Naive B cell (primary cell): ENCODE measurements around the gene TEX38. TPM values are rescaled to one million over a fixed set of nuclear protein-coding genes. Genes with fewer than 3 reads are reported as not detected.
"Not testable (repeated sequence)": the region's sequence is repeated elsewhere in the genome, so short reads cannot be mapped to it uniquely, and the experiment has no call there.

Source experiments
- ATAC-seq, 2 donors: fragments of 150-1000 bp; cut with Tn5 transposase; 2 replicates each; pipeline ENCODE4 v1.10.0; 2021; ENCODE audit warnings: low read depth in 2 of 2, mild to moderate bottlenecking in 2 of 2, moderate library complexity in 2 of 2
- DNase-seq: peaks from one replicate; pipeline ENCODE4 v3.0.0; 2022
- H3K27ac Mint-ChIP-seq, 6 donors: one replicate each; pipeline ENCODE4 v1.8.0; 2020 to 2022; ENCODE audit warnings: mild to moderate bottlenecking in 6 of 6, mixed read lengths in 6 of 6, moderate library complexity in 5 of 6, inconsistent platforms in 2 of 6
- H3K27me3 Mint-ChIP-seq, 3 donors: one replicate each; pipeline ENCODE4 v1.8.0; 2021 to 2022; ENCODE audit warnings: mixed read lengths in 3 of 3, mild to moderate bottlenecking in 1 of 3
- H3K36me3 Mint-ChIP-seq, 2 donors: one replicate each; pipeline ENCODE4 v1.8.0; 2020 to 2022; ENCODE audit warnings: mixed read lengths in 2 of 2, inconsistent platforms in 1 of 2, mild to moderate bottlenecking in 1 of 2
- H3K4me1 Mint-ChIP-seq, 3 donors: one replicate each; pipeline ENCODE4 v1.8.0; 2020 to 2022; ENCODE audit warnings: mixed read lengths in 3 of 3, inconsistent platforms in 1 of 3, mild to moderate bottlenecking in 1 of 3, moderate library complexity in 1 of 3
- H3K4me3 Mint-ChIP-seq, 8 donors: one replicate each; pipeline ENCODE4 v1.8.0; 2020 to 2022; ENCODE audit warnings: mild to moderate bottlenecking in 8 of 8, mixed read lengths in 8 of 8, moderate library complexity in 8 of 8, inconsistent platforms in 2 of 8
- H3K9me3 Mint-ChIP-seq, 7 donors: one replicate each; pipeline ENCODE4 v1.8.0; 2020 to 2022; ENCODE audit warnings: mixed read lengths in 7 of 7, mild to moderate bottlenecking in 5 of 7, inconsistent platforms in 2 of 7, moderate library complexity in 1 of 7
- polyA plus RNA-seq, 6 donors: library from polyadenylated mRNA; unstranded; fragments of 300-500 nt; fragmentation: Illumina TruSeq; gene quantifications; one replicate each; pipeline ENCODE4 v1.2.3, GENCODE V29; 2021; ENCODE audit warnings: low read depth in 6 of 6

The TEX38 gene
- polyA plus RNA-seq, 6 donors from 2014 or later: not detected

DNA sequence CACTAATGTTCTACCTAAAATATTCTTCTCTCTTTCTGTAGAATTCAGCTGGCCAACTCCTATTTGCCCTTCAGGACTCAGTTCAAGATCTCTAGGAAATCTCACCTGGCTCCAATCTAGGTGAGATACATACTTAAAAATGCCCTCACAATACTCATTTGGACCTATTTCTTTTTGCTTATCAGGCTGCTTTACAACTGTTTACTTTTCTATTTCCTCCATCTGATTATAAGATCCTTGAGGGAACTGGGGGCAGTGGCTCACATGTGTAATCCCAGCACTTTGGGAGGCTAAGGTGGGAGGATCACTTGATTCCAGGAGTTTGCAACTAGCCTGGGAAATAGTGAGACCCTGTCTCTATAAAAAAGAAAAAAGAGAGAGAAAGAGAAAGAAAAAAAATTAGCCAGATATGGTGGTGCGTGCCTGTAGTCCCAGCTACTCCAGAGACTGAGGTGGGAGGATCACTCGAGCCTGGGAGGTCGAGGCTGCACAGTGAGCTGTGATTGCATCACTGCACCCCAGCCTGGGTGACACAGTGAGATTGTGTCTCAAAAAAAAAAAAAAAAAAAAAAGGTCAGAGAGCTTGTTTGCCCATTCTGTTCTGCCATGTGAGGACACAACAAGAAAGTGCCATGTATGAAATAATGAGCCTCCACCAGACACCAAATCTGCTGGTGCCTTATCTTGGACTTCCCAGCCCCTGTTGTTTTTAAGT lies 32.4 kb downstream of the TEX38 start:
- Mint-ChIP-seq H3K4me1 (peaks cover 8 to 18% (median 14%) of the 10 kb centered on the region in 3 donors), H3K4me3 (peak overlapping the region in 2 of 8 donors; percentile 6 to 13), H3K36me3 (peaks cover 3 to 16% of the 10 kb centered on the region in 2 donors), H3K9me3 (no peaks in the 10 kb centered on the region), H3K27ac (peak overlapping the region in 1 of 6 donors; percentile 49), H3K27me3 (no peaks in the 10 kb centered on the region)
- ATAC-seq (no peak), DNase-seq (no peak)

GRCh38 chr1:46705408-46705807 lies 33.8 kb downstream of the TEX38 start:
- no peaks in the 10 kb centered on the region for H3K27me3 Mint-ChIP-seq
- H3K4me3 Mint-ChIP-seq: no peak overlapping the region
- no peak overlapping the region for H3K27ac Mint-ChIP-seq
- ATAC-seq (no peak), DNase-seq (no peak)
- H3K4me1 Mint-ChIP-seq: peaks cover 7 to 19% (median 17%) of the 10 kb centered on the region in 3 donors
- H3K9me3 Mint-ChIP-seq: no peaks in the 10 kb centered on the region
- peaks cover 8 to 19% of the 10 kb centered on the region in 2 donors for H3K36me3 Mint-ChIP-seq

DNA sequence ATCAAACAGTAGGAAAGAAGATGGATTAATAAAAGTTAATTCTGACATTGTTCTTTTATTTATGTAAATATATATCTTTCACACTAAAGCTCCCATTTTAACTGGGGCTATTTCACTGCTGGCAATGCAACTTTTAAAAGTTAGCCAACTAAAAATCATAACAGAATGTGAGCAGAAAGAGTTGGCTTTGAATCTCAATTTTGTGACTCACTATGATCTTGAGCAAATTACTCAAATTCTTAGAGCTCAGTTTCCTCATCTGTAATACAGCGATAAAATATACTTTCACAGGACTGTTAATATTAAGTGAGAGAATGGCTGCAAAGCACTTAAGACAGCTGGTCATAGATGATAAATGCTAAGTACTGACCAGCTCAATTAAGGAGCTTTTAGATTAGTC lies 36.5 kb downstream of the TEX38 start:
- ATAC-seq (no peak), DNase-seq (no peak)
- peaks cover 8 to 18% of the 10 kb centered on the region in 2 donors for H3K36me3 Mint-ChIP-seq
- H3K4me3 Mint-ChIP-seq: no peak overlapping the region
- no peak overlapping the region for H3K27ac Mint-ChIP-seq
- H3K9me3 Mint-ChIP-seq: no peaks in the 10 kb centered on the region
- H3K4me1 Mint-ChIP-seq: peaks cover 11 to 17% (median 16%) of the 10 kb centered on the region in 3 donors
- no peaks in the 10 kb centered on the region for H3K27me3 Mint-ChIP-seq

- Mint-ChIP-seq H3K4me1 (peaks cover 40 to 44% (median 43%) of the 10 kb centered on the region in 3 donors), H3K36me3 (peaks cover 0 to 10% of the 10 kb centered on the region in 2 donors), H3K9me3 (no peaks in the 10 kb centered on the region), H3K4me3 (peak overlapping the region in 1 of 8 donors; percentile 95), H3K27ac (no peak overlapping the region), H3K27me3 (peaks cover 0 to 5% (median 0%) of the 10 kb centered on the region in 3 donors)
- DNase-seq (no peak), ATAC-seq (no peak)
Observed at GRCh38 chr1:46714976-46715375, 43.3 kb downstream of the TEX38 start.

DNA sequence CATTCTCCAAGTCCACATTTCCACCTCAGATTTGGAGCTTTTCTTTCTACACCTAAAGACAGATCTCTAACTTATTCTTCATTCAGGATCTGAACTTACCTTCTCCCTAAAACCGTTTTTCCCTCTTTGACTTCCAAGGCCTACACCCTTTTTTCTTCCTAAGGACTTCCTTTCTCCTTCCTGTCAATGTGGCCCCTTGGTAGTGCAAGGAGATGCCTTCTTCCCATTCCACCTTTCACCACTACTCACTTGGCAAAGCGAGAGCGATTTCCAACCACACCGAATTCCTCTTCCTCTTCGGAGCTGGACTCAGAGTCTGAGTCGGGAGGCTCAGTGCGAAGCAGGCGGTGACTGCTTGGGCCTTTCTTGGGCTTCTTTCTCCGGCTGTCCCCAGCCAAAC lies 46.0 kb downstream of the TEX38 start:
- peak overlapping the region in 5 of 6 donors; percentile 81 to 98 (median 94) for H3K27ac Mint-ChIP-seq
- H3K36me3 Mint-ChIP-seq: peaks cover 0 to 4% of the 10 kb centered on the region in 2 donors
- peaks cover 34 to 40% (median 38%) of the 10 kb centered on the region in 3 donors for H3K4me1 Mint-ChIP-seq
- peak overlapping the region; percentile 89 to 95 (median 92) for H3K4me3 Mint-ChIP-seq
- DNase-seq (no peak), ATAC-seq (no peak)
- H3K27me3 Mint-ChIP-seq: peaks cover 0 to 9% (median 6%) of the 10 kb centered on the region in 3 donors
- no peaks in the 10 kb centered on the region for H3K9me3 Mint-ChIP-seq

GRCh38 chr1:46718340-46718726 lies 46.7 kb downstream of the TEX38 start:
- Mint-ChIP-seq H3K4me3 (peak overlapping the region; percentile 89 to 95 (median 92)), H3K4me1 (peaks cover 34 to 40% (median 38%) of the 10 kb centered on the region in 3 donors), H3K27ac (peak overlapping the region; percentile 81 to 98 (median 94)), H3K9me3 (no peaks in the 10 kb centered on the region), H3K27me3 (peaks cover 0 to 9% (median 9%) of the 10 kb centered on the region in 3 donors), H3K36me3 (peaks cover 0 to 4% of the 10 kb centered on the region in 2 donors)
- no peak for ATAC-seq
- peak; percentile 5 for DNase-seq

DNA sequence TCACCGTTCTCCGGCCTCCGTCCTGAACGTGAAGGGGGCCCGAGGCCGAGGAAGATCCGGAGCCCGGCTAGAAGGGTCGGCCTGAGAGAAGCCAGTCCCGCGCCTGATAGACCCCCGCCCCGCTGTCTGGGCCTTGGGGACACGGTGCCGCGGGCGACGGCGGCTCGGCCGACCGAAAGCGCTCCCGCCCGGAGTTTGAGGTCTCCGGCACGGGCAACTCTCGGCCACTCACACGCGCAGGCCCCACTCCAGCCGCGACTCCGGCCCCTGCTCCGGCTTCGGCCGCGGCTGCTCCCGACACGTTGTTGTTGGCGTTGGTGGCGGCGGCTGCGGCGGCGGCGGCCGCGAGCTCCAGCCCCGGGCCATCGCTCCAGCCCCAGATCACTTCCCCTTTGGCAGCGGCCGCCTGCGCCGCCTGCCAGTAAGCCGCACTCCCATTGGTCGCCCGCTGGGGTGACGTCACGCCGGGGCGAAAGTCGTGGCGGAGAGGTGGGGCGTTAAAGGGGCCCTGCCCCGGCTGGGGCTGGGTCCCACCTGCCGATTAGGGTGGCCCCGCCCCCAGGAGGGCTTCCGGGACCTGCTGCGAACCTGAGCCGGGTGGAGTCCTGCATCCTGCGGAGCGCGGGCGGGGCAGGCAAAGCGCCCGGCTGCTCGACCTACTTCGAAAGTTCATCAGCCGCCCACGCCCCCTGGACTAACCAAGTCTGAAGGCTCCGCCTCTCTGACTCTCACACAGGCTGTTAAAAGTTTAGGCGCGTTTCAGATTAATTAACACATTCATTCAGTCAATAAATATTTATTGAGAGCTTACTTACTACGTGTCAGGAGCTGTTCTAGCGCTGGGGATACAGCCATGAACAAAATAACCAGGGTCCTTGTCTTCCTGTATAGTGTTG lies 47.3 kb downstream of the TEX38 start, which contains the start of gene EFCAB14:
TSS of gene EFCAB14 (minus strand) at position 388 of the 896 bp plus-strand sequence. CDS start 1,027 bp downstream, outside the sequence.
- H3K27me3 Mint-ChIP-seq: peaks cover 0 to 9% (median 9%) of the 10 kb centered on the region in 3 donors
- H3K4me1 Mint-ChIP-seq: peaks cover 34 to 40% (median 38%) of the 10 kb centered on the region in 3 donors
- H3K36me3 Mint-ChIP-seq: peaks cover 0 to 4% of the 10 kb centered on the region in 2 donors
- H3K4me3 Mint-ChIP-seq: peak within 1 kb of the TSS; percentile 90 to 95 (median 92)
- peak within 1 kb of the TSS; percentile 90 to 98 (median 94) for H3K27ac Mint-ChIP-seq
- H3K9me3 Mint-ChIP-seq: no peaks in the 10 kb centered on the region
- ATAC-seq (peak; percentile 95 to 96), DNase-seq (peak; percentile 100)

- no peak for DNase-seq
- H3K9me3 Mint-ChIP-seq: no peaks in the 10 kb centered on the region
- peak overlapping the region in 5 of 6 donors; percentile 1 to 94 (median 88) for H3K27ac Mint-ChIP-seq
- ATAC-seq: no peak
- peaks cover 34 to 40% (median 38%) of the 10 kb centered on the region in 3 donors for H3K4me1 Mint-ChIP-seq
- peak overlapping the region; percentile 83 to 95 (median 92) for H3K4me3 Mint-ChIP-seq
- H3K27me3 Mint-ChIP-seq: peaks cover 0 to 13% (median 9%) of the 10 kb centered on the region in 3 donors
- H3K36me3 Mint-ChIP-seq: peaks cover 0 to 4% of the 10 kb centered on the region in 2 donors
Observed at GRCh38 chr1:46719689-46720088, 48.0 kb downstream of the TEX38 start.

GRCh38 chr1:46720319-46720718 lies 48.7 kb downstream of the TEX38 start:
- peak overlapping the region in 1 of 6 donors; percentile 22 for H3K27ac Mint-ChIP-seq
- not testable (repeated sequence) for H3K36me3 Mint-ChIP-seq, ATAC-seq, DNase-seq, H3K9me3 Mint-ChIP-seq
- peak overlapping the region in 3 of 8 donors; percentile 0 to 44 (median 4) for H3K4me3 Mint-ChIP-seq
- peaks cover 5 to 16% (median 13%) of the 10 kb centered on the region in 3 donors for H3K27me3 Mint-ChIP-seq
- H3K4me1 Mint-ChIP-seq: peaks cover 37 to 39% (median 37%) of the 10 kb centered on the region in 3 donors

- DNase-seq: no peak
- Mint-ChIP-seq H3K27me3 (peaks cover 14 to 25% (median 17%) of the 10 kb centered on the region in 3 donors), H3K4me1 (peaks cover 30 to 38% (median 34%) of the 10 kb centered on the region in 3 donors), H3K36me3 (peaks cover 0 to under 1% of the 10 kb centered on the region in 2 donors), H3K9me3 (peaks cover 0 to 4% (median 1%) of the 10 kb centered on the region in 7 donors), H3K27ac (no peak overlapping the region), H3K4me3 (peak overlapping the region in 1 of 8 donors; percentile 0)
- no peak for ATAC-seq
Observed at GRCh38 chr1:46721204-46721603, 49.5 kb downstream of the TEX38 start.

GRCh38 chr1:46721686-46722205 lies 50.1 kb downstream of the TEX38 start:
- ATAC-seq: no peak
- Mint-ChIP-seq H3K27me3 (peaks cover 19 to 29% (median 21%) of the 10 kb centered on the region in 3 donors), H3K36me3 (peaks cover 0 to 6% of the 10 kb centered on the region in 2 donors), H3K9me3 (peaks cover 0 to 8% (median 2%) of the 10 kb centered on the region in 7 donors), H3K27ac (no peak overlapping the region), H3K4me3 (peak overlapping the region in 2 of 8 donors; percentile 5 to 72), H3K4me1 (peaks cover 25 to 33% (median 29%) of the 10 kb centered on the region in 3 donors)
- DNase-seq: no peak
